ENCODE results near the gene FADS2. TPM values are rescaled to one million over a fixed set of nuclear protein-coding genes. Genes with fewer than 3 reads are reported as not detected.

The FADS2 gene
- total RNA-seq, 1 experiment from 2014 or later = 17.1 TPM

GRCh38 chr11:61820174-61820573 is 7.9 kb upstream of the FADS2 start:
- Histone ChIP-seq H2AFZ (ENCODE audit: low read depth, low read length, poor library complexity, severe bottlenecking) (no peak overlapping the region), H3K27ac (ENCODE audit: low read depth, low read length) (peak overlapping the region; percentile 46), H3K9ac (ENCODE audit: low read length) (peak overlapping the region; percentile 23; the same call in 1 of the 2 replicates), H3K9me2 (ENCODE audit: insufficient read depth) (no peaks in the 10 kb centered on the region), H3K4me3 (replicated peaks in 1 of 2; ENCODE audit: low read depth in 1 of 2, low read length in 2 of 2) (no peak overlapping the region), H3K4me2 (ENCODE audit: low read length) (peak overlapping the region; percentile 64), H3K79me2 (ENCODE audit: insufficient read depth, low read length) (peaks cover 9% of the 10 kb centered on the region), H3K36me3 (ENCODE audit: control insufficient read depth in 1 of 2, insufficient read depth in 2 of 2, low read length in 2 of 2) (no peaks in the 10 kb centered on the region), H4K20me1 (ENCODE audit: insufficient read depth) (no peaks in the 10 kb centered on the region), H3K9me3 (ENCODE audit: control insufficient read depth in 1 of 2, insufficient read depth in 1 of 2, low read depth in 1 of 2, low read length in 2 of 2) (no peaks in the 10 kb centered on the region), H3K27me3 (ENCODE audit: insufficient read depth, low read length) (no peaks in the 10 kb centered on the region), H3K4me1 (ENCODE audit: control insufficient read depth in 1 of 2, insufficient read depth in 2 of 2, low read length in 2 of 2) (peaks cover 28 to 45% of the 10 kb centered on the region in 2 experiments)
- BruUV-seq (replicated peaks) = no TSS peak
- ChIA-PET POLR2A (interaction anchor here (1.0 to 1.7 kb wide), 2 partner anchors 23 to 127 kb away, joined by 3 read pairs; no protein-coding TSS in a partner anchor), CTCF (interaction anchor here (1.7 kb wide), 1 partner anchor 288 kb away, joined by 5 read pairs; no protein-coding TSS in a partner anchor), RAD21 (ENCODE audit: low non-redundant PET in 1 of 2, low total read pairs in 2 of 2, uncharacterized antibody in 2 of 2, unreplicated experiment in 2 of 2) (no interaction called here)
- ATAC-seq = no peak
- TF ChIP-seq ZNF274 (IDR thresholded peaks at IDR 0.05; ENCODE audit: low read depth, low read length) (no peak), CTCF (IDR thresholded peaks at IDR 0.05 in 2 of 3, conservative IDR thresholded peaks at IDR 0.05 in 1 of 3; ENCODE audit: borderline replicate concordance in 1 of 3, insufficient read depth in 1 of 3, low read depth in 2 of 3, low read length in 2 of 3) (no peak), JUND (IDR thresholded peaks at IDR 0.05) (no peak), SP1 (IDR thresholded peaks at IDR 0.05; ENCODE audit: low read depth) (no peak), SIN3A (IDR thresholded peaks at IDR 0.05; ENCODE audit: low read depth) (no peak)
- intact Hi-C loops (cut with micrococcal nuclease) = no loop called here
- no peak for DNase-seq (ENCODE audit: low read depth, low spot score)

- ChIA-PET POLR2A (no interaction called here), CTCF (no interaction called here)
- BruUV-seq (replicated peaks) = no TSS peak
- TF ChIP-seq CEBPB (IDR thresholded peaks at IDR 0.05; ENCODE audit: low read depth) = no peak
- TF ChIP-seq ATF3 (IDR thresholded peaks at IDR 0.05) = no peak
- TF ChIP-seq POLR2AphosphoS5 (IDR thresholded peaks at IDR 0.05; ENCODE audit: low read depth, low read length) = no peak
- TF ChIP-seq ZNF274 (IDR thresholded peaks at IDR 0.05; ENCODE audit: low read depth, low read length) = no peak
- TF ChIP-seq JUND (IDR thresholded peaks at IDR 0.05) = no peak
- no peak for TF ChIP-seq EZH2 (IDR thresholded peaks at IDR 0.05)
- TF ChIP-seq POLR2A (IDR thresholded peaks at IDR 0.05; ENCODE audit: borderline replicate concordance, extremely low read depth, insufficient read depth, insufficient read length) = no peak
- TF ChIP-seq ZBTB33 (IDR thresholded peaks at IDR 0.05; ENCODE audit: extremely low read depth, insufficient replicate concordance, low read length) = no peak
- TF ChIP-seq SRF (IDR thresholded peaks at IDR 0.05; ENCODE audit: low read depth) = no peak
- TF ChIP-seq TCF7L2 (IDR thresholded peaks at IDR 0.05; ENCODE audit: borderline replicate concordance, extremely low read depth, insufficient read depth, insufficient read length) = no peak
- TF ChIP-seq EGR1 (IDR thresholded peaks at IDR 0.05; ENCODE audit: low read depth) = no peak
- TF ChIP-seq MAX (IDR thresholded peaks at IDR 0.05) = no peak
- no peak for TF ChIP-seq YY1 (IDR thresholded peaks at IDR 0.05; ENCODE audit: extremely low read depth, insufficient replicate concordance, low read depth, low read length)
- TF ChIP-seq CBX3 (IDR thresholded peaks at IDR 0.05; ENCODE audit: low read depth) = no peak
Observed at GRCh38 chr11:61826930-61827570, 1.1 kb upstream of the FADS2 start.

More at GRCh38 chr11:61826930-61827570, 1.1 kb upstream of the FADS2 start:
- Histone ChIP-seq H3K27me3 (ENCODE audit: insufficient read depth, low read length) (no peaks in the 10 kb centered on the region), H4K20me1 (ENCODE audit: insufficient read depth) (no peaks in the 10 kb centered on the region), H3K9ac (ENCODE audit: low read length) (no peak overlapping the region), H3K4me1 (ENCODE audit: control insufficient read depth in 1 of 2, insufficient read depth in 2 of 2, low read length in 2 of 2) (no peaks in the 10 kb centered on the region), H3K9me2 (ENCODE audit: insufficient read depth) (no peaks in the 10 kb centered on the region), H3K36me3 (ENCODE audit: control insufficient read depth in 1 of 2, insufficient read depth in 2 of 2, low read length in 2 of 2) (no peaks in the 10 kb centered on the region), H3K9me3 (ENCODE audit: control insufficient read depth in 1 of 2, insufficient read depth in 1 of 2, low read depth in 1 of 2, low read length in 2 of 2) (no peaks in the 10 kb centered on the region), H3K79me2 (ENCODE audit: insufficient read depth, low read length) (no peaks in the 10 kb centered on the region), H3K27ac (ENCODE audit: low read depth, low read length) (no peak overlapping the region), H3K4me2 (ENCODE audit: low read length) (no peak overlapping the region), H2AFZ (ENCODE audit: low read depth, low read length, poor library complexity, severe bottlenecking) (no peak overlapping the region), H3K4me3 (replicated peaks in 1 of 2; ENCODE audit: low read depth in 1 of 2, low read length in 2 of 2) (no peak overlapping the region)
- intact Hi-C loops (cut with micrococcal nuclease) = no loop called here
- RAD21 ChIA-PET (ENCODE audit: low non-redundant PET in 1 of 2, low total read pairs in 2 of 2, uncharacterized antibody in 2 of 2, unreplicated experiment in 2 of 2) = no interaction called here
- ATAC-seq (no peak), DNase-seq (ENCODE audit: low read depth, low spot score) (no peak)

All from HCT116 (cell line).